ENCODE measurements around the gene DSG4. TPM values are rescaled to one million over a fixed set of nuclear protein-coding genes. Genes with fewer than 3 reads are reported as not detected.

DSG4 gene
- total and polyA plus RNA-seq, 2 of the 4 experiments (the other 2 are of a cell fraction), result not detected

DNA sequence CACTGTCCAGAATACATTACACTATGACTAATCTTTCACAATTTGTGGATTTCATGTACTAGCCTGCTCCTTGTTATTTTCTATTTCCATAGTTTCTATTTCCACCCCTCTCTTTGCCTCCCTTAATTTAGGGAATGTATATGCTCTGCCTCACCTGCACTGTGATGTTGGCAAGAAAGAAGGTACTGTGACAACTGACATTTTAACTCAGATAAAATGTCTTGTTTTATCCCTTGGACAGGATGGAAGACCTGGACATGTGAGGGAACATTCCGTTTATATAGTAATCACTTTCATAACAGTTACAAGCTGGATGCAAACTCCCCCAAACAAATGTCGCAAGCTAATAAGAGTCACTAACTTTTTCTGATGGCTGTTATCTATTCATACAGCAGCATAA is 49.4 kb downstream of the DSG4 start:
- Histone ChIP-seq H3K4me2 (ENCODE audit: low read depth, low read length) (no peak overlapping the region), H4K5ac (ENCODE audit: low read depth, low read length) (no peak overlapping the region), H3K56ac (ENCODE audit: extremely low read depth, insufficient read depth, low read length) (no peak overlapping the region), H3K4me3 (ENCODE audit: insufficient read depth, low read depth, low read length) (no peak overlapping the region), H4K91ac (ENCODE audit: insufficient read depth, low read depth, low read length) (no peak overlapping the region), H2AK9ac (replicated peaks; ENCODE audit: low read depth, low read length, poor library complexity) (no peak overlapping the region), H3K14ac (replicated peaks; ENCODE audit: low read depth, low read length) (no peak overlapping the region), H2BK120ac (ENCODE audit: low read depth, low read length) (no peak overlapping the region), H3K4me1 (ENCODE audit: control insufficient read depth, insufficient read depth, low read length) (no peaks in the 10 kb centered on the region), H3K27ac (ENCODE audit: insufficient read depth, low read length) (no peak overlapping the region), H3K27me3 (ENCODE audit: control insufficient read depth, insufficient read depth, low read length) (no peaks in the 10 kb centered on the region), H3K9ac (ENCODE audit: low read depth, low read length) (no peak overlapping the region), H2AFZ (replicated peaks; ENCODE audit: low read length, poor library complexity) (no peak overlapping the region), H4K8ac (ENCODE audit: low read depth in 2 of 2, low read length in 2 of 2) (no peak overlapping the region), H3K18ac (ENCODE audit: low read depth, low read length) (no peak overlapping the region), H3K9me3 (ENCODE audit: control insufficient read depth, insufficient read depth, low read length) (peaks cover 2% of the 10 kb centered on the region), H2AK5ac (ENCODE audit: low read depth, low read length) (no peak overlapping the region), H4K20me1 (ENCODE audit: insufficient read depth, low read length) (no peaks in the 10 kb centered on the region), H2BK15ac (ENCODE audit: low read depth, low read length) (no peak overlapping the region), H3K4ac (ENCODE audit: low read depth, low read length) (no peak overlapping the region), H2BK5ac (ENCODE audit: low read depth, low read length, poor library complexity, severe bottlenecking) (no peak overlapping the region), H3K23ac (ENCODE audit: low read depth, low read length) (no peak overlapping the region), H3K9me1 (ENCODE audit: insufficient read depth, low read length) (no peaks in the 10 kb centered on the region), H2BK20ac (ENCODE audit: low read depth, low read length) (no peak overlapping the region), H3K36me3 (ENCODE audit: control insufficient read depth, insufficient read depth, low read length) (no peaks in the 10 kb centered on the region), H3K79me1 (ENCODE audit: low read depth in 1 of 2, low read length in 2 of 2) (no peaks in the 10 kb centered on the region)
- dilution Hi-C loops (cut with HindIII; ENCODE audit: low sequenced_read_pairs, unreplicated experiment), result no loop called here
- ATAC-seq (ENCODE audit: low read depth), result no peak
- no peak for DNase-seq
- no TSS peak for BruUV-seq (replicated peaks)
- no CpG with 5 or more reads among the region's 2 CpGs for WGBS, 2 experiments (ENCODE audit: extremely low coverage in 2 of 2, insufficient read length in 1 of 2)
- intact Hi-C loops (cut with micrococcal nuclease), result loop anchor here (10.0 kb wide), 1 partner anchor 399 kb away; no protein-coding TSS in a partner anchor
- ChIA-PET CTCF (no interaction called here), POLR2A (ENCODE audit: unreplicated experiment) (no interaction called here)
- TF ChIP-seq CEBPB (IDR thresholded peaks at IDR 0.05; ENCODE audit: low read depth, low read length), result no peak
- no peak for TF ChIP-seq MXI1 (IDR thresholded peaks at IDR 0.05; ENCODE audit: borderline replicate concordance, low read depth, low read length)
- no peak for TF ChIP-seq POLR2A (IDR thresholded peaks at IDR 0.05; ENCODE audit: low read depth, low read length)
- no peak for TF ChIP-seq MAFK (IDR thresholded peaks at IDR 0.05; ENCODE audit: low read depth, low read length)
- no peak for TF ChIP-seq FOS (IDR thresholded peaks at IDR 0.05; ENCODE audit: low read depth, low read length)
- TF ChIP-seq RFX5 (IDR thresholded peaks at IDR 0.05; ENCODE audit: low read depth, low read length), result no peak
- no peak for TF ChIP-seq MAZ (IDR thresholded peaks at IDR 0.05; ENCODE audit: borderline replicate concordance, low read depth, low read length)
- TF ChIP-seq, protein P1, sequence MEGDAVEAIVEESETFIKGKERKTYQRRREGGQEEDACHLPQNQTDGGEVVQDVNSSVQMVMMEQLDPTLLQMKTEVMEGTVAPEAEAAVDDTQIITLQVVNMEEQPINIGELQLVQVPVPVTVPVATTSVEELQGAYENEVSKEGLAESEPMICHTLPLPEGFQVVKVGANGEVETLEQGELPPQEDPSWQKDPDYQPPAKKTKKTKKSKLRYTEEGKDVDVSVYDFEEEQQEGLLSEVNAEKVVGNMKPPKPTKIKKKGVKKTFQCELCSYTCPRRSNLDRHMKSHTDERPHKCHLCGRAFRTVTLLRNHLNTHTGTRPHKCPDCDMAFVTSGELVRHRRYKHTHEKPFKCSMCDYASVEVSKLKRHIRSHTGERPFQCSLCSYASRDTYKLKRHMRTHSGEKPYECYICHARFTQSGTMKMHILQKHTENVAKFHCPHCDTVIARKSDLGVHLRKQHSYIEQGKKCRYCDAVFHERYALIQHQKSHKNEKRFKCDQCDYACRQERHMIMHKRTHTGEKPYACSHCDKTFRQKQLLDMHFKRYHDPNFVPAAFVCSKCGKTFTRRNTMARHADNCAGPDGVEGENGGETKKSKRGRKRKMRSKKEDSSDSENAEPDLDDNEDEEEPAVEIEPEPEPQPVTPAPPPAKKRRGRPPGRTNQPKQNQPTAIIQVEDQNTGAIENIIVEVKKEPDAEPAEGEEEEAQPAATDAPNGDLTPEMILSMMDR (conservative IDR thresholded peaks at IDR 0.05; ENCODE audit: low read depth, low read length), result no peak
- TF ChIP-seq RCOR1 (IDR thresholded peaks at IDR 0.05; ENCODE audit: insufficient replicate concordance, low read length), result no peak
- TF ChIP-seq NFE2L2 (IDR thresholded peaks at IDR 0.05; ENCODE audit: low read depth, low read length), result no peak
- no peak for TF ChIP-seq CHD1 (IDR thresholded peaks at IDR 0.05; ENCODE audit: low read depth, low read length)
- TF ChIP-seq, protein P2, sequence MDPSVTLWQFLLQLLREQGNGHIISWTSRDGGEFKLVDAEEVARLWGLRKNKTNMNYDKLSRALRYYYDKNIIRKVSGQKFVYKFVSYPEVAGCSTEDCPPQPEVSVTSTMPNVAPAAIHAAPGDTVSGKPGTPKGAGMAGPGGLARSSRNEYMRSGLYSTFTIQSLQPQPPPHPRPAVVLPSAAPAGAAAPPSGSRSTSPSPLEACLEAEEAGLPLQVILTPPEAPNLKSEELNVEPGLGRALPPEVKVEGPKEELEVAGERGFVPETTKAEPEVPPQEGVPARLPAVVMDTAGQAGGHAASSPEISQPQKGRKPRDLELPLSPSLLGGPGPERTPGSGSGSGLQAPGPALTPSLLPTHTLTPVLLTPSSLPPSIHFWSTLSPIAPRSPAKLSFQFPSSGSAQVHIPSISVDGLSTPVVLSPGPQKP (IDR thresholded peaks at IDR 0.05; ENCODE audit: borderline replicate concordance, low read depth, low read length), result no peak
- TF ChIP-seq RAD21 (IDR thresholded peaks at IDR 0.05; ENCODE audit: low read length), result no peak
- no peak for TF ChIP-seq BHLHE40 (IDR thresholded peaks at IDR 0.05; ENCODE audit: low read depth, low read length)
- no peak for TF ChIP-seq SMC3 (IDR thresholded peaks at IDR 0.05; ENCODE audit: low read depth, low read length)
- TF ChIP-seq, protein P3, sequence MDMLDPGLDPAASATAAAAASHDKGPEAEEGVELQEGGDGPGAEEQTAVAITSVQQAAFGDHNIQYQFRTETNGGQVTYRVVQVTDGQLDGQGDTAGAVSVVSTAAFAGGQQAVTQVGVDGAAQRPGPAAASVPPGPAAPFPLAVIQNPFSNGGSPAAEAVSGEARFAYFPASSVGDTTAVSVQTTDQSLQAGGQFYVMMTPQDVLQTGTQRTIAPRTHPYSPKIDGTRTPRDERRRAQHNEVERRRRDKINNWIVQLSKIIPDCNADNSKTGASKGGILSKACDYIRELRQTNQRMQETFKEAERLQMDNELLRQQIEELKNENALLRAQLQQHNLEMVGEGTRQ (IDR thresholded peaks at IDR 0.05; ENCODE audit: low read depth, low read length), result no peak
- in situ Hi-C loops (cut with MboI; ENCODE audit: low sequenced_read_pairs), result no loop called here
